Measurements from ENCODE around the gene ORC5. TPM values are rescaled to one million over a fixed set of nuclear protein-coding genes. Genes with fewer than 3 reads are reported as not detected.

ORC5 gene
- total RNA-seq, 1 experiment from 2014 or later: 25.9 TPM

DNA sequence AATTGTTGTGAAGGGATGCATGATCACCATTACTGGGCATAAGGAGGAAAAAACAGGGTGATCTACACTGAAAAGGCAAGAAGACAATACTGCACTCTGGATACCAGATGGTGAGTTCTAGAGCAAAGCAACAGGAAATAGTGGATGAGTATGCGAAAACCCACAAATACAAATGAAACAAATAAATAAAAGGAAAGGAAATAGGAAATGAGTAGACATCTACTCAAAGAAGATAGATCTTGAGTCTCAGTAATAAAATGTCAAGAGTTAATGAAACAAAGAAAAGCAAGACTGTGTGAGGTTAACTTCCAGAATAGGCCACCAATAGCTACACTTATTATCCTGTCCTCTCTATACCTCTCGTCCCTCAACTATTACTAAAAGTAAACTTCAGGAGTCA is 11.7 kb downstream of the ORC5 start:
- Mint-ChIP-seq H3K27me3 (ENCODE audit: low read depth) (no peaks in the 10 kb centered on the region), H3K4me1 (no peaks in the 10 kb centered on the region), H3K27ac (no peak overlapping the region), H3K9me3 (peaks cover 13 to 21% of the 10 kb centered on the region in 2 experiments), H3K36me3 (ENCODE audit: insufficient read depth in 1 of 3, low read depth in 3 of 3) (peaks cover 57 to 65% (median 62%) of the 10 kb centered on the region in 3 experiments), H3K4me3 (no peak overlapping the region)
- TF ChIP-seq, protein P1, sequence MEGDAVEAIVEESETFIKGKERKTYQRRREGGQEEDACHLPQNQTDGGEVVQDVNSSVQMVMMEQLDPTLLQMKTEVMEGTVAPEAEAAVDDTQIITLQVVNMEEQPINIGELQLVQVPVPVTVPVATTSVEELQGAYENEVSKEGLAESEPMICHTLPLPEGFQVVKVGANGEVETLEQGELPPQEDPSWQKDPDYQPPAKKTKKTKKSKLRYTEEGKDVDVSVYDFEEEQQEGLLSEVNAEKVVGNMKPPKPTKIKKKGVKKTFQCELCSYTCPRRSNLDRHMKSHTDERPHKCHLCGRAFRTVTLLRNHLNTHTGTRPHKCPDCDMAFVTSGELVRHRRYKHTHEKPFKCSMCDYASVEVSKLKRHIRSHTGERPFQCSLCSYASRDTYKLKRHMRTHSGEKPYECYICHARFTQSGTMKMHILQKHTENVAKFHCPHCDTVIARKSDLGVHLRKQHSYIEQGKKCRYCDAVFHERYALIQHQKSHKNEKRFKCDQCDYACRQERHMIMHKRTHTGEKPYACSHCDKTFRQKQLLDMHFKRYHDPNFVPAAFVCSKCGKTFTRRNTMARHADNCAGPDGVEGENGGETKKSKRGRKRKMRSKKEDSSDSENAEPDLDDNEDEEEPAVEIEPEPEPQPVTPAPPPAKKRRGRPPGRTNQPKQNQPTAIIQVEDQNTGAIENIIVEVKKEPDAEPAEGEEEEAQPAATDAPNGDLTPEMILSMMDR (conservative IDR thresholded peaks at IDR 0.05): no peak
- Histone ChIP-seq H3K79me2 (ENCODE audit: insufficient read depth, low read length) (no peaks in the 10 kb centered on the region; the same call in 1 of the 2 replicates), H3K23ac (ENCODE audit: insufficient read length, low read depth, low read length) (no peak overlapping the region), H3K23me2 (ENCODE audit: insufficient read length, low read depth, low read length, poor library complexity, severe bottlenecking) (no peaks in the 10 kb centered on the region), H4K20me1 (ENCODE audit: control insufficient read depth, insufficient read depth, insufficient read length) (no peaks in the 10 kb centered on the region), H2AFZ (ENCODE audit: low read length) (no peak overlapping the region), H3K56ac (ENCODE audit: insufficient read length, low read depth, low read length) (no peak overlapping the region), H3K4me1 (ENCODE audit: insufficient read depth, low read length) (no peaks in the 10 kb centered on the region), H2BK20ac (ENCODE audit: low read depth, low read length, poor library complexity, severe bottlenecking) (no peak overlapping the region), H2AK5ac (ENCODE audit: insufficient read length, low read length) (no peak overlapping the region), H3K79me1 (ENCODE audit: insufficient read depth, low read depth, low read length, poor library complexity, severe bottlenecking) (no peaks in the 10 kb centered on the region), H2BK15ac (ENCODE audit: low read depth, low read length) (no peak overlapping the region), H2BK5ac (ENCODE audit: insufficient read length, low read length) (no peak overlapping the region), H4K8ac (replicated peaks; ENCODE audit: insufficient read length, low read depth, low read length) (no peak overlapping the region), H2BK120ac (ENCODE audit: low read depth, low read length, poor library complexity, severe bottlenecking) (no peak overlapping the region), H2BK12ac (ENCODE audit: insufficient read length, low read depth, low read length) (no peak overlapping the region), H3K27me3 (ENCODE audit: insufficient read depth, low read length) (no peaks in the 10 kb centered on the region), H3K4ac (ENCODE audit: low read depth, low read length) (no peak overlapping the region), H3K9ac (ENCODE audit: extremely low read depth, insufficient read length, low read length) (no peak overlapping the region), H3K4me2 (ENCODE audit: insufficient read depth, insufficient read length, low read length) (no peak overlapping the region), H4K91ac (ENCODE audit: insufficient read length, low read depth, low read length) (no peak overlapping the region), H3K27ac (ENCODE audit: insufficient read length, low read depth, low read length) (no peak overlapping the region), H3K14ac (ENCODE audit: insufficient read depth, low read length) (no peak overlapping the region), H3K9me3 (ENCODE audit: control insufficient read depth, low read depth, low read length) (no peaks in the 10 kb centered on the region), H3T11ph (ENCODE audit: low read length) (no peak overlapping the region), H4K5ac (ENCODE audit: insufficient read length, low read depth, low read length) (no peak overlapping the region), H3K18ac (ENCODE audit: insufficient read length, low read depth, low read length) (no peak overlapping the region)
- no peak for DNase-seq
- WGBS (ENCODE audit: extremely low coverage, insufficient read length, low lambda C conversion rate): no CpG with 5 or more reads among the region's 2 CpGs
